Measurements from ENCODE around the gene ARFRP1.

DNA sequence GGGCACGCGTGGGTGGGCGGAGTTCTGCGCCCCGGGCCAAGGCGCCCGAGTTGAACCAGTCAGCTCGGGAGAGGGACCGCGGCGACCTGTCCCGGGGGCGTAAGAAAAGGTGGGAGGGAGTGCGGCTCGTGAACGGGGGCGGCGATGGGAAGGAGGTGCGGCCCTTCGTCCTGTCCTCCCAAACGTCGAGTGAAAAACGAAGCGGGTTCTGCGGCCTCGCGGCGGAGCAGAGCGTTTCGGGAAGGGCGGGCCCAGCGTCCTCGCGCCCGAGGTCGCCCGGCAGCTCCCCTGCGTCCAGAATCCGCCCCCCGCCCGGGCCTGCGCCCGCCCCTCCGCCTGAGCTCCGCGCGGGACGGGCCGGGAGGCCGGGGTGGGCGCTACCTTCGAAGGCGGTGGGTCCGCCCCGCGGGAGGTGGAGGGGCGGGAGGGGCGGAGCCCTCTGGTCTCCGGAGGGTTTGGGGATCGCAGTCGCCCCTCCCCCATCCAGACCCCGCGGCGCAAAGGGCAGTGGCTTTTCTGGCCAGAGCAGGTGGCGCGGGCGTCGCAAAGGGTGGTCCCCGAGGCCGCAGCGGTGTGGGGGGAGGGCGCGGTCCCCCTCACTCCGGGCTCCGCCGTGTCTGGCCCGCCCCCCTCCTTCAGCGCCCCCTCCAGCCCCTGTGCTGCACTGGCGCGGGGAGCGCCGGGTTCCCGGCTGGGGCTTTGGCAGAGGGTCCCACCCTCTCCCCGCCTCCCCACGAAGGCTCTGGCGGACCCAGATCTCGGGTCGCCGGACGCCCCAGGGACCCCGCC is 55.4 kb downstream of the ARFRP1 start:
- TF ChIP-seq, protein P1, sequence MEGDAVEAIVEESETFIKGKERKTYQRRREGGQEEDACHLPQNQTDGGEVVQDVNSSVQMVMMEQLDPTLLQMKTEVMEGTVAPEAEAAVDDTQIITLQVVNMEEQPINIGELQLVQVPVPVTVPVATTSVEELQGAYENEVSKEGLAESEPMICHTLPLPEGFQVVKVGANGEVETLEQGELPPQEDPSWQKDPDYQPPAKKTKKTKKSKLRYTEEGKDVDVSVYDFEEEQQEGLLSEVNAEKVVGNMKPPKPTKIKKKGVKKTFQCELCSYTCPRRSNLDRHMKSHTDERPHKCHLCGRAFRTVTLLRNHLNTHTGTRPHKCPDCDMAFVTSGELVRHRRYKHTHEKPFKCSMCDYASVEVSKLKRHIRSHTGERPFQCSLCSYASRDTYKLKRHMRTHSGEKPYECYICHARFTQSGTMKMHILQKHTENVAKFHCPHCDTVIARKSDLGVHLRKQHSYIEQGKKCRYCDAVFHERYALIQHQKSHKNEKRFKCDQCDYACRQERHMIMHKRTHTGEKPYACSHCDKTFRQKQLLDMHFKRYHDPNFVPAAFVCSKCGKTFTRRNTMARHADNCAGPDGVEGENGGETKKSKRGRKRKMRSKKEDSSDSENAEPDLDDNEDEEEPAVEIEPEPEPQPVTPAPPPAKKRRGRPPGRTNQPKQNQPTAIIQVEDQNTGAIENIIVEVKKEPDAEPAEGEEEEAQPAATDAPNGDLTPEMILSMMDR (IDR thresholded peaks at IDR 0.05) = no peak
- TF ChIP-seq POLR2A (IDR thresholded peaks at IDR 0.05) = no peak
